EH (cell line): ENCODE results near the gene ARHGAP29.
A peak's percentile ranks its signal among the peaks of the same experiment; 100 is the strongest.

Experiments used
- DNase-seq: peaks from one replicate; pipeline ENCODE4 v3.0.0-alpha.2; 2015; ENCODE audit warnings: low read depth

ARHGAP29 gene

GRCh38 chr1:94265011-94265422 lies 27.6 kb upstream of the ARHGAP29 start:
- DNase-seq, result no peak

GRCh38 chr1:94260635-94261387 lies 23.4 kb upstream of the ARHGAP29 start:
- DNase-seq, result no peak

- peak; percentile 55 for DNase-seq
Observed at GRCh38 chr1:94259635-94260289, 22.4 kb upstream of the ARHGAP29 start.

GRCh38 chr1:94258873-94259331 lies 21.5 kb upstream of the ARHGAP29 start:
- DNase-seq, result peak; percentile 90

- no peak for DNase-seq
Observed at GRCh38 chr1:94257444-94257843, 20.1 kb upstream of the ARHGAP29 start.

GRCh38 chr1:94255476-94255875 lies 18.1 kb upstream of the ARHGAP29 start:
- DNase-seq, result no peak

- DNase-seq, result no peak
Observed at GRCh38 chr1:94254073-94254810, 16.9 kb upstream of the ARHGAP29 start.

GRCh38 chr1:94253456-94254017 lies 16.2 kb upstream of the ARHGAP29 start:
- DNase-seq, result no peak

GRCh38 chr1:94250341-94250740 lies 13.0 kb upstream of the ARHGAP29 start:
- DNase-seq, result no peak

GRCh38 chr1:94248956-94249688 lies 11.7 kb upstream of the ARHGAP29 start:
- DNase-seq, result no peak

- peak; percentile 62 for DNase-seq
Observed at GRCh38 chr1:94247138-94248094, 10.0 kb upstream of the ARHGAP29 start.

GRCh38 chr1:94246692-94247137 lies 9.3 kb upstream of the ARHGAP29 start:
- no peak for DNase-seq

- DNase-seq, result no peak
Observed at GRCh38 chr1:94245747-94246438, 8.5 kb upstream of the ARHGAP29 start.

- no peak for DNase-seq
Observed at GRCh38 chr1:94244816-94245215, 7.4 kb upstream of the ARHGAP29 start.

- DNase-seq, result no peak
Observed at GRCh38 chr1:94243665-94244064, 6.3 kb upstream of the ARHGAP29 start.

GRCh38 chr1:94240822-94241221 lies 3.4 kb upstream of the ARHGAP29 start:
- peak; percentile 20 for DNase-seq

GRCh38 chr1:94239796-94240195 lies 2.4 kb upstream of the ARHGAP29 start:
- DNase-seq, result peak; percentile 31

- DNase-seq, result no peak
Observed at GRCh38 chr1:94239051-94239450, 1.7 kb upstream of the ARHGAP29 start.

- DNase-seq, result peak; percentile 56
Observed at GRCh38 chr1:94236630-94237290, 624 bp downstream of the ARHGAP29 start.
